ENCODE data around the gene RNF34.

RNF34 gene

GRCh38 chr12:121455766-121456420 is 56.0 kb downstream of the RNF34 start:
- no peak for DNase-seq (ENCODE audit: low read depth)
- no peak for TF ChIP-seq CTCF (conservative IDR thresholded peaks at IDR 0.05; ENCODE audit: low read depth, low read length)
- no peak overlapping the region for H3K4me3 ChIP-seq (ENCODE audit: low read length)

GRCh38 chr12:121456551-121456950 is 56.6 kb downstream of the RNF34 start:
- no peak for DNase-seq (ENCODE audit: low read depth)
- no peak for TF ChIP-seq CTCF (conservative IDR thresholded peaks at IDR 0.05; ENCODE audit: low read depth, low read length)
- no peak overlapping the region for H3K4me3 ChIP-seq (ENCODE audit: low read length)

- no peak for TF ChIP-seq CTCF (conservative IDR thresholded peaks at IDR 0.05; ENCODE audit: low read depth, low read length)
- no peak overlapping the region for H3K4me3 ChIP-seq (ENCODE audit: low read length)
- DNase-seq (ENCODE audit: low read depth): no peak
Measured at GRCh38 chr12:121461048-121461447, 61.1 kb downstream of the RNF34 start.

- TF ChIP-seq CTCF (conservative IDR thresholded peaks at IDR 0.05; ENCODE audit: low read depth, low read length): no peak
- no peak overlapping the region for H3K4me3 ChIP-seq (ENCODE audit: low read length)
- DNase-seq (ENCODE audit: low read depth): no peak
Measured at GRCh38 chr12:121464331-121464730, 64.4 kb downstream of the RNF34 start.

- H3K4me3 ChIP-seq (ENCODE audit: low read length): peak overlapping the region; percentile 57
- no peak for TF ChIP-seq CTCF (conservative IDR thresholded peaks at IDR 0.05; ENCODE audit: low read depth, low read length)
- no peak for DNase-seq (ENCODE audit: low read depth)
Measured at GRCh38 chr12:121465921-121466793, 66.2 kb downstream of the RNF34 start.

GRCh38 chr12:121466794-121467637 is 67.1 kb downstream of the RNF34 start:
- peak overlapping the region; percentile 58 for H3K4me3 ChIP-seq (ENCODE audit: low read length)
- no peak for TF ChIP-seq CTCF (conservative IDR thresholded peaks at IDR 0.05; ENCODE audit: low read depth, low read length)
- peak; percentile 42 for DNase-seq (ENCODE audit: low read depth)

Data from retinal pigment epithelial cell (primary cell).